Measurements from ENCODE around the gene ACAD9. TPM values are rescaled to one million over a fixed set of nuclear protein-coding genes. Genes with fewer than 3 reads are reported as not detected.

ACAD9 gene
- total RNA-seq, 1 donor from 2014 or later = 38.1 TPM

- no peaks in the 10 kb centered on the region for H3K27me3 ChIP-seq (ENCODE audit: control insufficient read depth, insufficient read depth, low read length)
- H3K4me3 ChIP-seq (ENCODE audit: low read depth, low read length) = no peak overlapping the region
- TF ChIP-seq CTCF (IDR thresholded peaks at IDR 0.05; ENCODE audit: insufficient read depth, low read length, poor library complexity, severe bottlenecking) = no peak
- H3K36me3 ChIP-seq (ENCODE audit: control insufficient read depth, insufficient read depth, low read length) = no peaks in the 10 kb centered on the region
- no peak for DNase-seq (ENCODE audit: low read depth)
Measured at GRCh38 chr3:128849911-128850455, 29.4 kb upstream of the ACAD9 start.

GRCh38 chr3:128850544-128850943 is 28.9 kb upstream of the ACAD9 start:
- Histone ChIP-seq H3K36me3 (ENCODE audit: control insufficient read depth, insufficient read depth, low read length) (no peaks in the 10 kb centered on the region), H3K27me3 (ENCODE audit: control insufficient read depth, insufficient read depth, low read length) (no peaks in the 10 kb centered on the region), H3K4me3 (ENCODE audit: low read depth, low read length) (no peak overlapping the region)
- TF ChIP-seq CTCF (IDR thresholded peaks at IDR 0.05; ENCODE audit: insufficient read depth, low read length, poor library complexity, severe bottlenecking) = no peak
- no peak for DNase-seq (ENCODE audit: low read depth)

GRCh38 chr3:128851601-128852000 is 27.8 kb upstream of the ACAD9 start:
- H3K27me3 ChIP-seq (ENCODE audit: control insufficient read depth, insufficient read depth, low read length) = no peaks in the 10 kb centered on the region
- TF ChIP-seq CTCF (IDR thresholded peaks at IDR 0.05; ENCODE audit: insufficient read depth, low read length, poor library complexity, severe bottlenecking) = no peak
- DNase-seq (ENCODE audit: low read depth) = no peak

GRCh38 chr3:128853826-128854225 is 25.6 kb upstream of the ACAD9 start:
- H3K27me3 ChIP-seq (ENCODE audit: control insufficient read depth, insufficient read depth, low read length) = no peaks in the 10 kb centered on the region
- DNase-seq (ENCODE audit: low read depth) = no peak
- H3K36me3 ChIP-seq (ENCODE audit: control insufficient read depth, insufficient read depth, low read length) = no peaks in the 10 kb centered on the region
- H3K4me3 ChIP-seq (ENCODE audit: low read depth, low read length) = no peak overlapping the region
- TF ChIP-seq CTCF (IDR thresholded peaks at IDR 0.05; ENCODE audit: insufficient read depth, low read length, poor library complexity, severe bottlenecking) = no peak

More at GRCh38 chr3:128851601-128852000, 27.8 kb upstream of the ACAD9 start:
- Histone ChIP-seq H3K4me3 (ENCODE audit: low read depth, low read length) (no peak overlapping the region), H3K36me3 (ENCODE audit: control insufficient read depth, insufficient read depth, low read length) (no peaks in the 10 kb centered on the region)

GRCh38 chr3:128854475-128854874 is 24.9 kb upstream of the ACAD9 start:
- no peak for DNase-seq (ENCODE audit: low read depth)
- Histone ChIP-seq H3K36me3 (ENCODE audit: control insufficient read depth, insufficient read depth, low read length) (no peaks in the 10 kb centered on the region), H3K27me3 (ENCODE audit: control insufficient read depth, insufficient read depth, low read length) (no peaks in the 10 kb centered on the region), H3K4me3 (ENCODE audit: low read depth, low read length) (no peak overlapping the region)
- no peak for TF ChIP-seq CTCF (IDR thresholded peaks at IDR 0.05; ENCODE audit: insufficient read depth, low read length, poor library complexity, severe bottlenecking)

- Histone ChIP-seq H3K36me3 (ENCODE audit: control insufficient read depth, insufficient read depth, low read length) (no peaks in the 10 kb centered on the region), H3K27me3 (ENCODE audit: control insufficient read depth, insufficient read depth, low read length) (no peaks in the 10 kb centered on the region), H3K4me3 (ENCODE audit: low read depth, low read length) (no peak overlapping the region)
- no peak for TF ChIP-seq CTCF (IDR thresholded peaks at IDR 0.05; ENCODE audit: insufficient read depth, low read length, poor library complexity, severe bottlenecking)
- DNase-seq (ENCODE audit: low read depth) = no peak
Measured at GRCh38 chr3:128855569-128855968, 23.9 kb upstream of the ACAD9 start.
